ENCODE results near the gene SARDH.

SARDH gene

DNA sequence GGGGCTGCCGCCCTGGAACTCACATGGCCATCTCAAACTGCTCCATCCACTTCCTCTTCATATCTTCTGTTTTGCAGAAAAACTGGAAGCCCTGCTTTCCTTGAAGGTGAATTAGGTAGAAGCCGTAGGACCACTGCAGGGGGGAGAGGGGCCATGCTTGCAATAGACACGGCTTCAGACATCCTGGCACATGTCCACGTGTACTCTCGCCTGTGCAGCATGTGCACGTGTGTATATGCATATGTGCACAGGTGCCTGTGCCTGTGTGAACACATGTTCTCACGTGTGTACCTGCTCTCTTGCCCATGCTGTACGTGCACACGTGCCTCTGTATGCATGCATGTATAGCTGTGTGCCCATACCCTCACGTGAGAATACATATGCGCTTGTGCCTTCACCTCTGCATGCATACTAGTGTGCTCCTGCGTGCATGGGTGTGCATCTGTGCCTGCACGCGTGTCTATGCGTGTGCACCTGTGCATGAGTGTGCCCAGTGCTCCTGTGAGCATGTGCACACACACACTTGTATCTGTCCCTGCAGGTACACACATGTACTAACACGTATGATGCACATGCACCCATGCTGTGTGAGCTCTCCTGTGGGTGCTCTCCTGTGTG, 47.7 kb upstream of the SARDH start:
- Histone ChIP-seq H3K4me3 (IDR thresholded peaks at IDR 0.05; ENCODE audit: insufficient read depth, low read depth, low read length) (no peak overlapping the region), H3K79me2 (ENCODE audit: insufficient read depth, low read depth) (no peaks in the 10 kb centered on the region), H3K4me2 (no peak overlapping the region), H3K9ac (no peak overlapping the region), H2AFZ (ENCODE audit: low read depth) (no peak overlapping the region), H4K20me1 (ENCODE audit: insufficient read depth) (no peaks in the 10 kb centered on the region), H3K27me3 (ENCODE audit: insufficient read depth, low read depth) (no peaks in the 10 kb centered on the region), H3K36me3 (ENCODE audit: insufficient read depth) (no peaks in the 10 kb centered on the region), H3K27ac (no peak overlapping the region), H3K4me1 (ENCODE audit: low read depth, poor library complexity, severe bottlenecking) (no peaks in the 10 kb centered on the region)
- TF ChIP-seq, protein P1, sequence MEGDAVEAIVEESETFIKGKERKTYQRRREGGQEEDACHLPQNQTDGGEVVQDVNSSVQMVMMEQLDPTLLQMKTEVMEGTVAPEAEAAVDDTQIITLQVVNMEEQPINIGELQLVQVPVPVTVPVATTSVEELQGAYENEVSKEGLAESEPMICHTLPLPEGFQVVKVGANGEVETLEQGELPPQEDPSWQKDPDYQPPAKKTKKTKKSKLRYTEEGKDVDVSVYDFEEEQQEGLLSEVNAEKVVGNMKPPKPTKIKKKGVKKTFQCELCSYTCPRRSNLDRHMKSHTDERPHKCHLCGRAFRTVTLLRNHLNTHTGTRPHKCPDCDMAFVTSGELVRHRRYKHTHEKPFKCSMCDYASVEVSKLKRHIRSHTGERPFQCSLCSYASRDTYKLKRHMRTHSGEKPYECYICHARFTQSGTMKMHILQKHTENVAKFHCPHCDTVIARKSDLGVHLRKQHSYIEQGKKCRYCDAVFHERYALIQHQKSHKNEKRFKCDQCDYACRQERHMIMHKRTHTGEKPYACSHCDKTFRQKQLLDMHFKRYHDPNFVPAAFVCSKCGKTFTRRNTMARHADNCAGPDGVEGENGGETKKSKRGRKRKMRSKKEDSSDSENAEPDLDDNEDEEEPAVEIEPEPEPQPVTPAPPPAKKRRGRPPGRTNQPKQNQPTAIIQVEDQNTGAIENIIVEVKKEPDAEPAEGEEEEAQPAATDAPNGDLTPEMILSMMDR (conservative IDR thresholded peaks at IDR 0.05; ENCODE audit: low read depth, low read length): no peak

DNA sequence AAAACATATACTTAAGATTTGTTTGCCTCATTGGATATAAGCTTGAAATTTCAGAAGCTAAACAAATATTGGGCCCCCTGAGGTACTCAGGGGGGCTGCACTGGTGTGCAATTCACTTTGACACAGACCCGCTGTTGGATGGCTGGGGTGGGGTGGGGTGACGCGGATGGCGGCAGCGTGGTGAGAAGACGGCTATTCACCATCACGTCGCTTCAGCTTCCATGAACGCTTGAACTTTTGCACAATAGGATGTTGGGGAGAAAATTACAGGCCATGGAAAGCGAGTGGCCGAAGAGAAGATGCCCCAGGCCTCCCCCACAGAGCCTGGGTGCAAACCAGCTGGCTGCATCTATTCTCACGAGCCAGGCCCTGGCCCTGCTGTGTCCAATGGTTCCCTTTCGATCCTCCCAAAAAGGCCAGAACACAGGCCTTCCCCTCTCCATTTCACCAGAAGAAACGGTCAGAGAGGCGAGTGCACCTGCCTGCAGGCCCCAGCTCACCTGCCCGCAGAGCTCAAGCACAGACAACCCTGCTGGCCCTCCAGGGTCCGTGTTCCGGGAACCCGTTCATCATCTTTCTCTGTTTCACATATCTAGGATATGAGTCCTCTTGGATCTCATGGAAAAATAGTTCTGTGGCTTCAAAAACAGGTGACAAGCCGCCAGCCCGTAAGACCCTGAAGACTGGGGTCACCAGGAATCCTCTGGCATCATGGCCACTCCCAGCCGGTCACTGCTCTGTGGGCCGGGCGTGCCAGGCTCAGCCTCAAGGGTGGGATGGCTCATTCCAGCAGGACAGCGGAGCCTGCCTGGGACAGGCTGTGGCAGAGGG, 46.8 kb upstream of the SARDH start:
- Histone ChIP-seq H2AFZ (ENCODE audit: low read depth) (no peak overlapping the region), H3K79me2 (ENCODE audit: insufficient read depth, low read depth) (no peaks in the 10 kb centered on the region), H3K27ac (no peak overlapping the region), H3K9ac (no peak overlapping the region), H3K36me3 (ENCODE audit: insufficient read depth) (no peaks in the 10 kb centered on the region), H3K4me1 (ENCODE audit: low read depth, poor library complexity, severe bottlenecking) (no peaks in the 10 kb centered on the region), H3K4me3 (IDR thresholded peaks at IDR 0.05; ENCODE audit: insufficient read depth, low read depth, low read length) (no peak overlapping the region), H3K27me3 (ENCODE audit: insufficient read depth, low read depth) (no peaks in the 10 kb centered on the region), H3K4me2 (no peak overlapping the region), H4K20me1 (ENCODE audit: insufficient read depth) (no peaks in the 10 kb centered on the region)
- TF ChIP-seq, protein P1 (conservative IDR thresholded peaks at IDR 0.05; ENCODE audit: low read depth, low read length): no peak

DNA sequence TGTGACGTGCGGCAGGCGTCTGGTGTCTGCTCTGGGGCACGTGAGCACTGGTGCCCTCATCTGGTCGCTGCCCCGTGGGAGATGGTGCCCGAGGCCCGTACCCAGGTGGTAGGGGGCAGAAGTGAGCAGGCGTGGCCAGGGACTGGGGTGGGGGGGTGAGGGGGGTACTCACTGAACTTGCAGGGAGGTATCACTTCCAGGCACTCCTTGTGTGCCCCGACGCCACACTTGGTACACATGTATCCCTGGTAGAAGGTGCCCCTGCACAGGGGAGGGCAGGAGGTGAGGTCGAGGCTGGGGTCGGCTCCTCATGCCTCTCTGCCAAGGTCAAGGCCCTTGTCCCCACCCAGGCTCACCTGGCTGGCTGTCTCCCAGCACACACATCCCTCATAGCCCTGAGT, 45.2 kb upstream of the SARDH start:
- H3K79me2 ChIP-seq (ENCODE audit: insufficient read depth, low read depth): no peaks in the 10 kb centered on the region
- TF ChIP-seq, protein P1 (conservative IDR thresholded peaks at IDR 0.05; ENCODE audit: low read depth, low read length): no peak
- no peaks in the 10 kb centered on the region for H3K4me1 ChIP-seq (ENCODE audit: low read depth, poor library complexity, severe bottlenecking)
- H3K4me2 ChIP-seq: no peak overlapping the region
- H2AFZ ChIP-seq (ENCODE audit: low read depth): no peak overlapping the region
- H4K20me1 ChIP-seq (ENCODE audit: insufficient read depth): no peaks in the 10 kb centered on the region
- H3K36me3 ChIP-seq (ENCODE audit: insufficient read depth): no peaks in the 10 kb centered on the region
- no peak overlapping the region for H3K9ac ChIP-seq
- no peak overlapping the region for H3K27ac ChIP-seq
- H3K4me3 ChIP-seq (IDR thresholded peaks at IDR 0.05; ENCODE audit: insufficient read depth, low read depth, low read length): no peak overlapping the region
- H3K27me3 ChIP-seq (ENCODE audit: insufficient read depth, low read depth): no peaks in the 10 kb centered on the region

DNA sequence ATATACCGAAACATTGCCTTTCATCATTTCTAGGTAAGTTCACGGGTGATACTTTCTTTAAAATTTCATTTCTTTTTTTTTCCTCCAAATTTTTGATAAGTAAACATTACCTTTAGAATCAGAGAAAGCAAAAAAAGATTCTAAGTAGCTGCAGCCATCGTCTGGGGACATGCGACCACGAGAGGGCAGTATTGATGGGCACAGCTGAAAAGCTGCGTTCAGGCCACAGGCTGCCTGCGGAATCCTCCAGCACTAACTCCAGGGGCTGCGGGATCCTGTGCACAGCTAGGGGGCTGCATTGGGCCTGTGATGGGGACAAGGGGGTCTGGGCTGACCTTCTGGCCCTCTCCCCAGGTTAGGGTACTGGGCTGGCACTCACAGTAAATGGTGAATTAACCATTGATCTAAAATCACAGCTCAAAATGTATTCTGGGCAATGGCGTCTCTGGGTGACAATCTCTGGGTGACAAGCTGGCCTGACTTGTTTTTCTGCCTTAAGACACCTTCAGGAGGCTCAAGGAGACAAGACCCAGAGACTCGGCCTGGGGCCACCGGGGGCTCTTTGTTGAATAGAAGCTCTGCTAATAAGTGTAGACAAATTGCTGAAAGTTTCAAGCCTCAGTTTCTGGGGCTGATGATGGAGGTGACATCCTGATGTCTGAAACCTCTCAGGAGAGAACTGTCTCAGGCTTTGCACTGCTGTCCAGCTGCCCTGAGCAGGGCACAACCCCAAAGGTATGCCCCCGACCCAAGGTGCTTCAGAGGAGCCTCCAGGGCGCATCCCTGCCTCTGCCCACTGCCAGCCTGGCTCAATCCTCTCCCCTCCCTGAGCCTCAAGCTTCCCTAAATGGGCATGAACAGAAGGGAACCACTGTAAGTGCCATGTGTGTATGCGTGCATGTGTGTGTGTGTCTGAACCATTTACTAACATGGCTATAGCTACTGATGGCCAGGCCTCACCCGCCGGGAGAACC, 44.3 kb upstream of the SARDH start:
- Histone ChIP-seq H3K27ac (no peak overlapping the region), H3K4me3 (IDR thresholded peaks at IDR 0.05; ENCODE audit: insufficient read depth, low read depth, low read length) (no peak overlapping the region), H3K9ac (no peak overlapping the region), H3K27me3 (ENCODE audit: insufficient read depth, low read depth) (no peaks in the 10 kb centered on the region), H4K20me1 (ENCODE audit: insufficient read depth) (no peaks in the 10 kb centered on the region), H3K36me3 (ENCODE audit: insufficient read depth) (no peaks in the 10 kb centered on the region), H2AFZ (ENCODE audit: low read depth) (no peak overlapping the region), H3K4me1 (ENCODE audit: low read depth, poor library complexity, severe bottlenecking) (no peaks in the 10 kb centered on the region), H3K79me2 (ENCODE audit: insufficient read depth, low read depth) (no peaks in the 10 kb centered on the region), H3K4me2 (no peak overlapping the region)
- TF ChIP-seq, protein P1 (conservative IDR thresholded peaks at IDR 0.05; ENCODE audit: low read depth, low read length): peak; percentile 68

Data from KMS-11 (cell line).